Transverse colon (tissue), 3 donors: Measurements from ENCODE around the gene RBM39.
"Not testable (repeated sequence)": the region's sequence is repeated elsewhere in the genome, so short reads cannot be mapped to it uniquely, and the experiment has no call there.

Experiments used
- POLR2A ChIP-seq: fragments of 450-650 bp; IDR thresholded peaks from one replicate; pipeline ENCODE4 v1.6.1; 2016; ENCODE audit warnings: antibody characterized with exemption, mild to moderate bottlenecking, moderate library complexity
- TF ChIP-seq, protein P1 (sequence below), 5 experiments: fragments of 200-600 bp in 3 of 5; fragments of 450-650 bp in 2 of 5; sonication (generic) in 3 of 5; IDR thresholded peaks; 1 replicate in 2 of 5; 2 replicates in 3 of 5; pipeline ENCODE4 v1.5.1; 2016 to 2017; ENCODE audit warnings: antibody characterized with exemption in 5 of 5, inconsistent platforms in 3 of 5, mild to moderate bottlenecking in 2 of 5, moderate library complexity in 1 of 5

DNA sequence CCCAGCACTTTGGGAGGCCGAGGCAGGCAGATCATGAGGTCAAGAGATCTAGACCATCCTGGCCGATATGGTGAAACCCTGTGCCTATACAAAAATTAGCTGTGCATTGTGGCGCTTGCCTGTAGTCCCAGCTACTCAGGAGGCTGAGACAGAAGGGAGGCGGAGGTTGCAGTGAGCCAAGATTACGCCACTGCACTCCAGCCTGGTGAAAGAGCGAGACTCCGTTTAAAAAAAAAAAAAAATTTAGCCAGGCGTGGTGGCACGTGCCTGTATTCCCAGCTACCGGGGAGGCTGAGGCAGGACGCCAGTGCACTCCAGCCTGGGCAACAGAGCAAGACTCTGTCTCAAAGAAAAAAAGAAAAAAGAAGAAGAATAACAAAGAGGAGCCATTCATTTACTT is 19.5 kb upstream of the RBM39 start:
- TF ChIP-seq, protein P1, sequence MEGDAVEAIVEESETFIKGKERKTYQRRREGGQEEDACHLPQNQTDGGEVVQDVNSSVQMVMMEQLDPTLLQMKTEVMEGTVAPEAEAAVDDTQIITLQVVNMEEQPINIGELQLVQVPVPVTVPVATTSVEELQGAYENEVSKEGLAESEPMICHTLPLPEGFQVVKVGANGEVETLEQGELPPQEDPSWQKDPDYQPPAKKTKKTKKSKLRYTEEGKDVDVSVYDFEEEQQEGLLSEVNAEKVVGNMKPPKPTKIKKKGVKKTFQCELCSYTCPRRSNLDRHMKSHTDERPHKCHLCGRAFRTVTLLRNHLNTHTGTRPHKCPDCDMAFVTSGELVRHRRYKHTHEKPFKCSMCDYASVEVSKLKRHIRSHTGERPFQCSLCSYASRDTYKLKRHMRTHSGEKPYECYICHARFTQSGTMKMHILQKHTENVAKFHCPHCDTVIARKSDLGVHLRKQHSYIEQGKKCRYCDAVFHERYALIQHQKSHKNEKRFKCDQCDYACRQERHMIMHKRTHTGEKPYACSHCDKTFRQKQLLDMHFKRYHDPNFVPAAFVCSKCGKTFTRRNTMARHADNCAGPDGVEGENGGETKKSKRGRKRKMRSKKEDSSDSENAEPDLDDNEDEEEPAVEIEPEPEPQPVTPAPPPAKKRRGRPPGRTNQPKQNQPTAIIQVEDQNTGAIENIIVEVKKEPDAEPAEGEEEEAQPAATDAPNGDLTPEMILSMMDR (IDR thresholded peaks at IDR 0.05) = not testable (repeated sequence)
- not testable (repeated sequence) for TF ChIP-seq POLR2A
